Liver (tissue), 2 donors: ENCODE data around the gene THEMIS.

Source experiments
- CTCF ChIP-seq: fragments of 150-350 bp; IDR thresholded peaks from 2 replicates; pipeline ENCODE4 v1.5.1; 2017; ENCODE audit warnings: improper control_type of control experiment, low read depth, low read length; ENCODE audit not compliant: missing input control
- FOXA2 ChIP-seq: IDR thresholded peaks from 2 replicates; pipeline ENCODE4 v1.6.1; 2016; ENCODE audit warnings: antibody characterized with exemption
- donor health status: healthy.

DNA sequence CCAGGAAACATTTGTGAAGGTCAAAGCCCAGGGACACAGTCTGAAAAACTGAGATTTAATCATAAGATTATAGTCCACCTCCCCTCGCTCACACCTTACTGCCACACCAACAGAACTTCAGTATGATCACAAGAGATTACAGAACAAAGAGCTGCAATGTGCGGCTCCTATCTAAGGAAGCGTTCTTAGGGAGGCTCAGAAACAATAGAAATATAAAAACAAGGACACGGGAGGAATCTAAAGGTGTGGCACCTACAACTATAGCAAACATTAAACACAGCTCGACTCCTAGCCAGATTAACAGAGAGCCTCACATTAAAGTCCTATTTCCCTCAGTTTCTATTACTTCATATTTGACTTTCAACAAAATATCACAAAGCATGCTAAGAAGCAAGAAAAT lies 40.4 kb upstream of the THEMIS start:
- TF ChIP-seq CTCF (no peak), FOXA2 (no peak)
